ENCODE results near the gene DYSF.

The DYSF gene

DNA sequence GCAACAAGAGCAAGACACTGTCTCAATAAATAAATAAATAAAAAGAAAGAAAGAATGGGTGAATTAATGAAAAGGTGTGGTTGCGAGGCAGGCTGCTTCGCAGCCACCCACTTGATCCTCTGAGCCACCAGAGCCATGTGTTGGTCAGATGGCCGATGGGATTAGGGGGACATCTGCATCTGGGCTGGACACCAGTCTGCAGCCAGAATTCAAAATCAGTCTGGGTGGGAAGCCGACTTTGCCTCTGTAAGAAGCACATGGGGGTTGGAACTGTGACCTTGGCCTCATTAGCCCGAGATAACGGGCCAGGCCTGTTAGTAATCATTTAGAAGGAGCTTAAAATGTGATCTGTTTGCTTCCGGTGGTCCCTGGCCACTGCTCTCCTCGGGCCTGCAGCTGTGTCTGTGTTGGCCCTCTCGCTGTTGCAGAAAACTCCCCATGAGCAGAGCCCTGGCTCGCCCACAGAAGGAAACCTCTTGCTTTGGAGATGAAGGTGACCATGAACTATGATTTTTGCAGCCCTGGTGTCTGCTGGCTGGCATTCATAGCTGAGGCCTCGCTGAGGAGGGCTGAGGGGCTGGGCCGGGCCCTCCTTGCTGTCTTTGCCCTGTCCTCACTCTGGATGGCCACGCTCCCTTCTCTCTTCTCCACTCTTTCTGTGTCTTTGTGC is 94.4 kb downstream of the DYSF start:
- TF ChIP-seq POLR2AphosphoS5 (IDR thresholded peaks at IDR 0.05; ENCODE audit: borderline replicate concordance, low read depth, low read length) (no peak), FOXP2 (optimal IDR thresholded peaks at IDR 0.05; ENCODE audit: control extremely low read depth, extremely low read length, insufficient read depth) (no peak)
- no peak overlapping the region for H3K27ac ChIP-seq
- no peaks in the 10 kb centered on the region for H3K36me3 ChIP-seq (ENCODE audit: insufficient read depth, low read length)
- DNase-seq (ENCODE audit: low read depth, low spot score): no peak
- no peak overlapping the region for H3K9ac ChIP-seq (ENCODE audit: insufficient read length)
- no peaks in the 10 kb centered on the region for H3K9me3 ChIP-seq (ENCODE audit: low read depth, low read length)
- H3K4me3 ChIP-seq: no peak overlapping the region

DNA sequence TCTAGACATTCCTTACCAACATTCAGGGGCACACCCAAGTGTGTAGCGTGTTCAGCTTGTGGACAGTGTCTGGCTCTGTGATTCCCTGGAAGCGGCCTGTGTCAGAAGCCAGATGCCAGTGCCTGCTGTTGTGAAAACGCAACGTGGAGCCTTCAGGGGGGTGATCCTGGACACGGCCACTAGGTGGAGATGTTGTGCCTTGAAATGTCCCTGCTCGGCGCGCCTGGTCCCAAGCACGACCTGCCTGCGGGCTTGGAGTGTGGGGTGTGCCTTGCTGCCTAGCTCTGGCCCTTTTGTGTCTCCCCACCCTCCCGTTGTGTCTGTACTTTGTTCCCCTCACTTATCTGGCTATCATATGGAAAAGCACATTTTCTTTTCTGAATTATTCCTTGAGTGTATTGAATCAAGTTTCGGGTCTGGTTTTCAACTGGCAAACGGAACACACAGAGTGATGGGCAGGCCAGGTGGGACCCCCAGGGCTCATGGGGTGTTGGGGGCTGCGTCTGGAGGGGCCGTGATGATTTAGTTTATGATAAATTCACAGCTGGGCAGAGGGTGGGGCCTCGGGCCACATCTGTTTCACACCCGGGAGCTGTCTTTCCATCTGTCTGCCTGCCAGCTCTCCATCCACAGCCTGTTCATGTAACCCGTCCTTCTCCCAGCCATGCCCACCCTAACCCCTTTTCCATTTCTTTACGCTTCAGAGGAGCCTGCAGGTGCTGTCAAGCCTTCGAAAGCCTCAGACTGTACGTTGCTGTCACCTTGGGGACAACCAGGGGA is 95.5 kb downstream of the DYSF start:
- Histone ChIP-seq H3K36me3 (ENCODE audit: insufficient read depth, low read length) (no peaks in the 10 kb centered on the region), H3K9me3 (ENCODE audit: low read depth, low read length) (no peaks in the 10 kb centered on the region), H3K4me3 (no peak overlapping the region), H3K27ac (no peak overlapping the region), H3K9ac (ENCODE audit: insufficient read length) (no peak overlapping the region)
- no peak for TF ChIP-seq EZH2 (IDR thresholded peaks at IDR 0.05)
- no peak for TF ChIP-seq POLR2AphosphoS5 (IDR thresholded peaks at IDR 0.05; ENCODE audit: borderline replicate concordance, low read depth, low read length)
- TF ChIP-seq FOXP2 (optimal IDR thresholded peaks at IDR 0.05; ENCODE audit: control extremely low read depth, extremely low read length, insufficient read depth): no peak
- DNase-seq (ENCODE audit: low read depth, low spot score): no peak

DNA sequence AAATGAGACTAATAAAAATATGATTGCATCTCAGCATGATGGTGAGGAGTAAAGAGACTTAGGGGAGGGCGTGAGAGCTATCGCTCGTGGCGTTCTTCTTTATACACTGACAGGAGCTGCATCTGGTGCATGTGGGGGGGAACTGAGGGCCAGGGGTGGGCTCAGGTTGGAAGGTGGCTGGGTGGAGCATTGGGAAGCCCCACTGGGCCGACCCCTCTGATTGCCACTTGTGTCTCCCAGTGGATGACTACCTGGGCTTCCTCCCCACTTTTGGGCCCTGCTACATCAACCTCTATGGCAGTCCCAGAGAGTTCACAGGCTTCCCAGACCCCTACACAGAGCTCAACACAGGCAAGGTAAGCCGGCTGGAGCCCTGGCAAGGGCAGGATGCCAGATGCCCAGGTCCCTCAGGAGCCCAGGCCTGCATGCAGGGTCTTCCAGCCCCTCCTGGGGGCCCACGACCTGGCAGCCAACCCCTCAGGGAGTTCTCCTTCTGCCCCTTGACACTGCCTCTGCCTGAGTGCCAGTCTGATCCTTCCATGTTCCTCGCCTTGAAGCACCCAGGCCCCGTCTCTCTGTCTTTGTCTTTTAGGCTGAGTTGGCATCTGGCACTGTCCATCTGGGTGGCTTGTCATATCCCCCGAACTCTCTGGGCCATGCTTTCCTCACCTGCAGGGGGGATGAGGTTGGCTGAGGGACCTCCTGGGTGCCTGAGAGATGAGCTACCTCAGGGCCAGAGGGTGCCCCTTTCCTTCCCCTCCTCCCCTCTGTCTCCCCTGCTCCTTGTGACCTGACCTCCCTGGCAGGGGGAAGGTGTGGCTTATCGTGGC is 97.7 kb downstream of the DYSF start:
- TF ChIP-seq EZH2 (IDR thresholded peaks at IDR 0.05) (no peak), FOXP2 (optimal IDR thresholded peaks at IDR 0.05; ENCODE audit: control extremely low read depth, extremely low read length, insufficient read depth) (no peak), POLR2AphosphoS5 (IDR thresholded peaks at IDR 0.05; ENCODE audit: borderline replicate concordance, low read depth, low read length) (no peak)
- H3K36me3 ChIP-seq (ENCODE audit: insufficient read depth, low read length): no peaks in the 10 kb centered on the region
- no peak for DNase-seq (ENCODE audit: low read depth, low spot score)

DNA sequence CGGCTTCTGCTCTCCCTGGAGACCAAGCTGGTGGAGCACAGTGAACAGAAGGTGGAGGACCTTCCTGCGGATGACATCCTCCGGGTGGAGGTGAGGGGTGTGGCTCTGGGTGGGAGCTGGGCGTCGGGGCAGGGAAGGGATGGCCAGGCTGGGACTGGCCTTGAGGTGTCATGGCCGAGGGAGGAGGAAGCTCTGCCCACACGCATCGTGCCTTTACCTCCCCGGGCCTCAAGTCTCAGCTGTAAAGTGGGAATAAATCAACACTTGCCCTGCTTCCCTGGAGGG is 98.2 kb downstream of the DYSF start:
- H3K27ac ChIP-seq: no peak overlapping the region
- H3K9me3 ChIP-seq (ENCODE audit: low read depth, low read length): no peaks in the 10 kb centered on the region
- no peaks in the 10 kb centered on the region for H3K36me3 ChIP-seq (ENCODE audit: insufficient read depth, low read length)
- no peak for DNase-seq (ENCODE audit: low read depth, low spot score)
- TF ChIP-seq POLR2AphosphoS5 (IDR thresholded peaks at IDR 0.05; ENCODE audit: borderline replicate concordance, low read depth, low read length) (no peak), EZH2 (IDR thresholded peaks at IDR 0.05) (no peak), FOXP2 (optimal IDR thresholded peaks at IDR 0.05; ENCODE audit: control extremely low read depth, extremely low read length, insufficient read depth) (no peak)
- H3K4me3 ChIP-seq: no peak overlapping the region
- H3K9ac ChIP-seq (ENCODE audit: insufficient read length): no peak overlapping the region

More for the DNA sequence above, 97.7 kb downstream of the DYSF start:
- H3K9ac ChIP-seq (ENCODE audit: insufficient read length): no peak overlapping the region
- H3K4me3 ChIP-seq: no peak overlapping the region
- H3K27ac ChIP-seq: no peak overlapping the region
- H3K9me3 ChIP-seq (ENCODE audit: low read depth, low read length): no peaks in the 10 kb centered on the region

DNA sequence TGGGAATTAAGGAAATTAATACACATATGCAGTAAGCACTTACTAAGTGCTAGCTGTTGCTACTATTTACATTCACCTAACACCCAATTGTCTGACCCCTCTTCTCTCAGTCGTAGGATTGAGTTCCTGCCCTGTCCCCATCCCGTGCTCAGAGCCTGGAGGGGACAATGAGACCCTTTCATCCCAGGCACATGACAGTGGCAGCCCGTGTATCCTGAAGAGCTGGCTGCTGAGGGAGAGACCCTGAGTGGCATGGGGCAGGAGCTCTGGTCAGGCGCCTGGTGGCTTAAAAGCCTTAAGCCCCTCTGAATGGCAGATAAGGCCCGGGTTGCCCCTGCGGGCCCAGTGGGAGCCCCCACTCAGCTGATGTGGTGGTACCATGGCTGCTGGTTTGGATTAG is 99.0 kb downstream of the DYSF start:
- no peak for DNase-seq (ENCODE audit: low read depth, low spot score)
- H3K9ac ChIP-seq (ENCODE audit: insufficient read length): no peak overlapping the region
- H3K27ac ChIP-seq: no peak overlapping the region
- H3K9me3 ChIP-seq (ENCODE audit: low read depth, low read length): no peaks in the 10 kb centered on the region
- no peaks in the 10 kb centered on the region for H3K36me3 ChIP-seq (ENCODE audit: insufficient read depth, low read length)
- no peak overlapping the region for H3K4me3 ChIP-seq
- TF ChIP-seq EZH2 (IDR thresholded peaks at IDR 0.05): no peak
- TF ChIP-seq FOXP2 (optimal IDR thresholded peaks at IDR 0.05; ENCODE audit: control extremely low read depth, extremely low read length, insufficient read depth): no peak
- no peak for TF ChIP-seq POLR2AphosphoS5 (IDR thresholded peaks at IDR 0.05; ENCODE audit: borderline replicate concordance, low read depth, low read length)

DNA sequence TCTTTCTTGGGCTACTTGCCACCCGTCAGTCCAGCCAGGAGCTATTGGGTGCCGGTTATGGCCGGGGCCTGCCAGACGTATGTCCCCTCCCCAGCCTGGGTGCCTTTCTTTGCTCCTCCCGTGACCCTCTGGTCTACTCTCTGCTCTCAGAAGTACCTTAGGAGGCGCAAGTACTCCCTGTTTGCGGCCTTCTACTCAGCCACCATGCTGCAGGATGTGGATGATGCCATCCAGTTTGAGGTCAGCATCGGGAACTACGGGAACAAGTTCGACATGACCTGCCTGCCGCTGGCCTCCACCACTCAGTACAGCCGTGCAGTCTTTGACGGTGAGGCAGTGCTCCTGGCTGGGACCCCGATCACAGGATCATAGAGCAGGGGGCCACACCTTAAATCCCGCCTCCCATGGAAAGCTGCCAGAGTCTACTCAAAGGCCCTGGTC is 99.5 kb downstream of the DYSF start:
- no peak for TF ChIP-seq POLR2AphosphoS5 (IDR thresholded peaks at IDR 0.05; ENCODE audit: borderline replicate concordance, low read depth, low read length)
- TF ChIP-seq EZH2 (IDR thresholded peaks at IDR 0.05): no peak
- no peak for TF ChIP-seq FOXP2 (optimal IDR thresholded peaks at IDR 0.05; ENCODE audit: control extremely low read depth, extremely low read length, insufficient read depth)
- Histone ChIP-seq H3K4me3 (no peak overlapping the region), H3K27ac (no peak overlapping the region), H3K9ac (ENCODE audit: insufficient read length) (no peak overlapping the region), H3K9me3 (ENCODE audit: low read depth, low read length) (no peaks in the 10 kb centered on the region), H3K36me3 (ENCODE audit: insufficient read depth, low read length) (no peaks in the 10 kb centered on the region)
- no peak for DNase-seq (ENCODE audit: low read depth, low spot score)

DNA sequence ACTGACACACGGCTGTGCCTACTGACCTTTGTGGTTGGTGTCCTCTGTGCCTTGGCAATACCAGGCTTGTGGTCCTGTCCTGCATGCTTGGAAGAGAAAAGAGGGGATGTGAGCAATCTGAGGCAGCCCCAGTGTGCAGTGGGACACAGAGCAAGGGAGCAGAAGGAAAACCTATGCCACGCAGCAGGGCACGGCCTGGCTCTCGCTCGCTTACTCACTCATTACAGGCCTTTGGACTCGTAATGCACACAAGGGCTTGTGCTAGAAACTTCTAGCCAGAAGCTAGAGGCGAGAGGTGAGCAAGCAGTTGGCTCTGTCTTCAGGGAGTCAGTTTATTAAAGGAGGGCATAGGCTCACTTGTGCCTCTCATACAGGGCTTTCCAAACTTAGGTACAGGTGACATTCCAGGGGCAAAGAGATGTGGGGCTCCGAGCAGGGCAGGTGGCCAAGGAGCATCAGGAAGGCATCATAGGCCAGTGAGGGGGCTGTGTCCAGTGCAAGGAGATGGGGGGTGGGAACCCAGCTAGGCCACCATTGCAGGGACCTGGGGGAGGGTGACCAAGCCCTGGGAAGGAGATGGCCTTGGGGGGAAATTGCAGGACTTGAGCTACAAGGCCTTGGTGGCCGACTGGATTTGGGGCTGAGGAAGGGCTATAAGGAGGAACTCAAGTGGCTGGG is 100.8 kb downstream of the DYSF start:
- no peak overlapping the region for H3K27ac ChIP-seq
- DNase-seq (ENCODE audit: low read depth, low spot score): no peak
- H3K9me3 ChIP-seq (ENCODE audit: low read depth, low read length): no peaks in the 10 kb centered on the region
- no peak for TF ChIP-seq EZH2 (IDR thresholded peaks at IDR 0.05)
- no peaks in the 10 kb centered on the region for H3K36me3 ChIP-seq (ENCODE audit: insufficient read depth, low read length)
- no peak overlapping the region for H3K9ac ChIP-seq (ENCODE audit: insufficient read length)
- H3K4me3 ChIP-seq: no peak overlapping the region

DNA sequence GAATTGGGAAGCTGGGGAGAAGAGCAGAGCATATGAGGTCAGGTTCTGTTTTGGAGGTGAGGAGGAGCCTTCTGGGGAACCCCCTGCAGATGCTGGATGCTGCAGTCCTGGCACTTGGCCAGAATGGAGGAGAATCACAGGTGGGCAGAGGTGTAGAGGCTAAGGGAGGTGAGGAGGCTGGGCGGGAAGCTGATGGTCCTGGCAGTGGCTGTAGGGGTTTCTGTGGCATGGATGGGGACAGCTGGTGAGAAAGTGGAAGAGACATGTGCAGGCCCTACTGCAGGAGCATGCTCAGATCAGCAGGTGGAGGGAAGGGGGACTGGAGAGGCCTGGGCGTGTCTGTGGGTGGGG is 101.3 kb downstream of the DYSF start:
- H3K9me3 ChIP-seq (ENCODE audit: low read depth, low read length): no peaks in the 10 kb centered on the region
- H3K4me3 ChIP-seq: no peak overlapping the region
- TF ChIP-seq FOXP2 (optimal IDR thresholded peaks at IDR 0.05; ENCODE audit: control extremely low read depth, extremely low read length, insufficient read depth) (no peak), EZH2 (IDR thresholded peaks at IDR 0.05) (no peak), POLR2AphosphoS5 (IDR thresholded peaks at IDR 0.05; ENCODE audit: borderline replicate concordance, low read depth, low read length) (no peak)
- no peaks in the 10 kb centered on the region for H3K36me3 ChIP-seq (ENCODE audit: insufficient read depth, low read length)
- H3K27ac ChIP-seq: no peak overlapping the region
- DNase-seq (ENCODE audit: low read depth, low spot score): no peak
- H3K9ac ChIP-seq (ENCODE audit: insufficient read length): no peak overlapping the region

Data from SK-N-MC (cell line).